ENCODE measurements around the gene RNF39. TPM values are rescaled to one million over a fixed set of nuclear protein-coding genes. Genes with fewer than 3 reads are reported as not detected.

The RNF39 gene
- total RNA-seq, 1 donor from 2014 or later, result not detected

- H3K4me1 Mint-ChIP-seq, result peaks cover 44% of the 10 kb centered on the region
- no peak for TF ChIP-seq CTCF (IDR thresholded peaks at IDR 0.05)
- peak within 1 kb of the TSS; percentile 97 for H3K27ac Mint-ChIP-seq
- H3K27me3 Mint-ChIP-seq, result no peaks in the 10 kb centered on the region
- DNase-seq, result peak; percentile 73
- intact Hi-C loops (cut with micrococcal nuclease), result loop anchor here (2.0 to 5.0 kb wide), 2 partner anchors 118 to 556 kb away; partner anchors contain the start of genes HLA-A, MRPS18B and PPP1R10
- CTCF ChIA-PET, result interaction anchor here (1.0 to 3.8 kb wide), 3 partner anchors 42 to 411 kb away, joined by 3 to 14 read pairs (median 7); no protein-coding TSS in a partner anchor
- peak within 1 kb of the TSS; percentile 98 for H3K4me3 Mint-ChIP-seq
- POLR2A ChIA-PET, result interaction anchor here (0.6 to 2.4 kb wide), 18 partner anchors 10 to 1136 kb away, joined by 3 to 20 read pairs (median 4); partner anchors contain the start of genes ABCF1, HLA-A and TRIM26
- ATAC-seq (ENCODE audit: low read depth), result peak; percentile 91
- peaks cover 52% of the 10 kb centered on the region for H3K36me3 Mint-ChIP-seq (ENCODE audit: low read depth)
- H3K9me3 Mint-ChIP-seq, result no peaks in the 10 kb centered on the region
These were observed 14.3 kb downstream of the RNF39 start, which contains the start of gene POLR1H for GRCh38 chr6:30061092-30061857. Gene POLR1H (plus strand): TSS chr6:30061265. CDS start chr6:30061525, 260 bp downstream.

- H3K36me3 Mint-ChIP-seq (ENCODE audit: low read depth), result peaks cover 57% of the 10 kb centered on the region
- H3K9me3 Mint-ChIP-seq, result no peaks in the 10 kb centered on the region
- peak overlapping the region; percentile 97 for H3K27ac Mint-ChIP-seq
- DNase-seq (no peak), ATAC-seq (ENCODE audit: low read depth) (peak; percentile 62)
- peaks cover 37% of the 10 kb centered on the region for H3K4me1 Mint-ChIP-seq
- intact Hi-C loops (cut with micrococcal nuclease), result loop anchor here (2.0 to 5.0 kb wide), 2 partner anchors 118 to 557 kb away; partner anchors contain the start of genes HLA-A, MRPS18B and PPP1R10
- H3K27me3 Mint-ChIP-seq, result no peaks in the 10 kb centered on the region
- TF ChIP-seq CTCF (IDR thresholded peaks at IDR 0.05), result no peak
- peak overlapping the region; percentile 98 for H3K4me3 Mint-ChIP-seq
- ChIA-PET POLR2A (interaction anchor here (0.7 to 2.4 kb wide), 18 partner anchors 9 to 511 kb away, joined by 3 to 20 read pairs (median 4); partner anchors contain the start of genes ABCF1, HLA-A, TRIM26 and TRIM39), CTCF (interaction anchor here (1.0 to 3.8 kb wide), 5 partner anchors 23 to 411 kb away, joined by 3 to 14 read pairs (median 5); no protein-coding TSS in a partner anchor)
These were observed 14.9 kb downstream of the RNF39 start for GRCh38 chr6:30060606-30061091.

GRCh38 chr6:30055513-30055912 is 20.1 kb downstream of the RNF39 start:
- H3K27me3 Mint-ChIP-seq, result no peaks in the 10 kb centered on the region

GRCh38 chr6:30053682-30054081 is 21.9 kb downstream of the RNF39 start:
- Mint-ChIP-seq H3K4me1 (no peaks in the 10 kb centered on the region), H3K27ac (no peak overlapping the region), H3K9me3 (no peaks in the 10 kb centered on the region), H3K27me3 (no peaks in the 10 kb centered on the region), H3K4me3 (no peak overlapping the region), H3K36me3 (ENCODE audit: low read depth) (peaks cover 45% of the 10 kb centered on the region)
- CTCF ChIA-PET, result no interaction called here
- DNase-seq (no peak), ATAC-seq (ENCODE audit: low read depth) (no peak)
- TF ChIP-seq CTCF (IDR thresholded peaks at IDR 0.05), result no peak
- intact Hi-C loops (cut with micrococcal nuclease), result no loop called here
- POLR2A ChIA-PET, result no interaction called here

More at GRCh38 chr6:30055513-30055912, 20.1 kb downstream of the RNF39 start:
- intact Hi-C loops (cut with micrococcal nuclease), result no loop called here
- no peak overlapping the region for H3K4me3 Mint-ChIP-seq
- CTCF ChIA-PET, result no interaction called here
- TF ChIP-seq CTCF (IDR thresholded peaks at IDR 0.05), result no peak
- H3K36me3 Mint-ChIP-seq (ENCODE audit: low read depth), result peaks cover 47% of the 10 kb centered on the region
- POLR2A ChIA-PET, result no interaction called here
- H3K9me3 Mint-ChIP-seq, result no peaks in the 10 kb centered on the region
- no peak for ATAC-seq (ENCODE audit: low read depth)
- no peak overlapping the region for H3K27ac Mint-ChIP-seq
- H3K4me1 Mint-ChIP-seq, result peaks cover 12% of the 10 kb centered on the region
- no peak for DNase-seq

- TF ChIP-seq CTCF (IDR thresholded peaks at IDR 0.05), result no peak
- Mint-ChIP-seq H3K36me3 (ENCODE audit: low read depth) (peaks cover 10% of the 10 kb centered on the region), H3K4me3 (no peak overlapping the region), H3K27ac (no peak overlapping the region), H3K9me3 (no peaks in the 10 kb centered on the region), H3K27me3 (no peaks in the 10 kb centered on the region), H3K4me1 (peaks cover 3% of the 10 kb centered on the region)
- POLR2A ChIA-PET, result interaction anchor here (0.6 kb wide), 1 partner anchor 1651 kb away, joined by 7 read pairs; no protein-coding TSS in a partner anchor
- CTCF ChIA-PET, result interaction anchor here (1.3 kb wide), 1 partner anchor 10 kb away, joined by 4 read pairs; no protein-coding TSS in a partner anchor
- DNase-seq (no peak), ATAC-seq (ENCODE audit: low read depth) (no peak)
- intact Hi-C loops (cut with micrococcal nuclease), result no loop called here
These were observed 28.3 kb downstream of the RNF39 start for GRCh38 chr6:30047220-30047619.

Data from activated B cell treated with CpG ODN at 0.5 μM for 24 hours (primary cell).